HEK293 (cell line): Measurements from ENCODE around the gene TNXB.
A peak's percentile ranks its signal among the peaks of the same experiment; 100 is the strongest.

Experiments
- CTCF ChIA-PET: fragments of 350-600 bp; formaldehyde crosslinking; extraction: SDS; loops from one replicate; lab custom pipeline; 2021; ENCODE audit warnings: antibody characterized with exemption; lab: Yijun Ruan, JAX
- POLR2A ChIA-PET: fragments of 300-600 bp; formaldehyde crosslinking; extraction: SDS; loops from one replicate; lab custom pipeline; 2020; ENCODE audit warnings: antibody characterized with exemption, inconsistent platforms; lab: Yijun Ruan, JAX
- H3K27ac ChIP-seq: fragments of 200-500 bp; sonication (Bioruptor generic); 2 replicates; pipeline ENCODE4 v1.5.1; 2014; ENCODE audit warnings: low read depth, low read length, control low read depth, inconsistent platforms; ENCODE audit errors: extremely low read depth
- H3K36me3 ChIP-seq, 2 experiments: fragments of 200-500 bp in 1 of 2; sonication (Bioruptor generic) in 1 of 2; 1 replicate in 1 of 2; 2 replicates in 1 of 2; pipeline ENCODE4 v1.5.1; 2014 to 2017; ENCODE audit warnings: inconsistent platforms in 2 of 2, low read length in 2 of 2; ENCODE audit not compliant: control insufficient read depth in 2 of 2, insufficient read depth in 1 of 2
- H3K4me1 ChIP-seq: fragments of 200-500 bp; sonication (Bioruptor generic); 2 replicates; pipeline ENCODE4 v1.5.1; 2014; ENCODE audit warnings: mild to moderate bottlenecking, low read length, inconsistent platforms; ENCODE audit not compliant: control insufficient read depth, insufficient read depth
- H3K4me3 ChIP-seq: 2 replicates; pipeline ENCODE4 v1.5.1; 2011; ENCODE audit warnings: low read depth, mild to moderate bottlenecking, control low read depth, low read length, moderate library complexity
- H3K9me3 ChIP-seq: fragments of 200-500 bp; sonication (Bioruptor generic); 2 replicates; pipeline ENCODE4 v1.5.1; 2014; ENCODE audit warnings: low read depth, low read length, inconsistent platforms; ENCODE audit not compliant: control insufficient read depth, insufficient read depth
- EGR2 ChIP-seq: fragments of 450-650 bp; formaldehyde crosslinking; IDR thresholded peaks from 2 replicates; pipeline ENCODE4 v1.5.1; 2016; ENCODE audit warnings: low read depth, missing biosample characterization, missing genetic modification characterization
- GLIS1 ChIP-seq: fragments of 450-650 bp; formaldehyde crosslinking; IDR thresholded peaks from 2 replicates; pipeline ENCODE4 v1.5.1; 2016; ENCODE audit warnings: missing biosample characterization, missing genetic modification characterization
- ZBTB7A ChIP-seq: fragments of 450-650 bp; formaldehyde crosslinking; IDR thresholded peaks from 2 replicates; pipeline ENCODE4 v1.5.1; 2016; ENCODE audit warnings: low read depth, missing biosample characterization, missing genetic modification characterization
- ZFHX2 ChIP-seq: fragments of 450-650 bp; formaldehyde crosslinking; conservative IDR thresholded peaks from 2 replicates; pipeline ENCODE4 v1.5.1; 2016; ENCODE audit warnings: missing biosample characterization, missing genetic modification characterization
- ZFP37 ChIP-seq: fragments of 450-650 bp; formaldehyde crosslinking; IDR thresholded peaks from 2 replicates; pipeline ENCODE4 v1.5.1; 2016; ENCODE audit warnings: missing biosample characterization, missing genetic modification characterization
- ZFP69B ChIP-seq: fragments of 450-650 bp; formaldehyde crosslinking; IDR thresholded peaks from 2 replicates; pipeline ENCODE4 v1.5.1; 2016; ENCODE audit warnings: missing biosample characterization, missing genetic modification characterization
- ZNF629 ChIP-seq: fragments of 450-650 bp; formaldehyde crosslinking; IDR thresholded peaks from 2 replicates; pipeline ENCODE4 v1.5.1; 2017; ENCODE audit warnings: missing biosample characterization, missing genetic modification characterization
- TF ChIP-seq, protein P1 (sequence below): fragments of 450-650 bp; formaldehyde crosslinking; IDR thresholded peaks from 2 replicates; pipeline ENCODE4 v1.5.1; 2017; ENCODE audit warnings: missing biosample characterization, missing genetic modification characterization
- TF ChIP-seq, protein P2 (sequence below): fragments of 450-650 bp; formaldehyde crosslinking; IDR thresholded peaks from 2 replicates; pipeline ENCODE4 v1.5.1; 2016; ENCODE audit warnings: missing biosample characterization, missing genetic modification characterization
- TF ChIP-seq, protein P3 (sequence below): fragments of 450-650 bp; formaldehyde crosslinking; IDR thresholded peaks from 2 replicates; pipeline ENCODE4 v1.5.1; 2017; ENCODE audit warnings: missing biosample characterization, missing genetic modification characterization

TNXB gene

DNA sequence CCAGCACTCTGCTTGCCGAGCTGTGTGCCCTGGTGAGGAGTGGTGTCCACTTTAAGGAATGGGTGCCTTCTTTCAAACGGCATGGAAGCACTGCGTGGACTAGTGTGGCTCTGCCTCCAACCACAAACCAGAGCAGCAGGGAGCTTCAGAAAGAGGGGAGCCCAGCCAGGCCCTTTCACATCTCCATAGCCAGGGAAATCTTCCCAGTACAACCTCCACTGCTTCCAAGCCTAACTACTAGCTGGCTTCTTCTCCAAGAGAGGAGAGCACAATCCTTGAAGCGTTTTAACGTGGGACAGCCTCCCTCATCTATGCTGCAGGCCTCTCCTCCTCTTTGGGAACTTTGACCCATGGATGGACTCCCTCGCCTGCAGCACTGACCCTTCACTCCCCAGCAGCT, 26.7 kb downstream of the TNXB start (continued):
- TF ChIP-seq, protein P1, sequence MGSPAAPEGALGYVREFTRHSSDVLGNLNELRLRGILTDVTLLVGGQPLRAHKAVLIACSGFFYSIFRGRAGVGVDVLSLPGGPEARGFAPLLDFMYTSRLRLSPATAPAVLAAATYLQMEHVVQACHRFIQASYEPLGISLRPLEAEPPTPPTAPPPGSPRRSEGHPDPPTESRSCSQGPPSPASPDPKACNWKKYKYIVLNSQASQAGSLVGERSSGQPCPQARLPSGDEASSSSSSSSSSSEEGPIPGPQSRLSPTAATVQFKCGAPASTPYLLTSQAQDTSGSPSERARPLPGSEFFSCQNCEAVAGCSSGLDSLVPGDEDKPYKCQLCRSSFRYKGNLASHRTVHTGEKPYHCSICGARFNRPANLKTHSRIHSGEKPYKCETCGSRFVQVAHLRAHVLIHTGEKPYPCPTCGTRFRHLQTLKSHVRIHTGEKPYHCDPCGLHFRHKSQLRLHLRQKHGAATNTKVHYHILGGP (tag by site-specific recombination), result no peak
- TF ChIP-seq, protein P2, sequence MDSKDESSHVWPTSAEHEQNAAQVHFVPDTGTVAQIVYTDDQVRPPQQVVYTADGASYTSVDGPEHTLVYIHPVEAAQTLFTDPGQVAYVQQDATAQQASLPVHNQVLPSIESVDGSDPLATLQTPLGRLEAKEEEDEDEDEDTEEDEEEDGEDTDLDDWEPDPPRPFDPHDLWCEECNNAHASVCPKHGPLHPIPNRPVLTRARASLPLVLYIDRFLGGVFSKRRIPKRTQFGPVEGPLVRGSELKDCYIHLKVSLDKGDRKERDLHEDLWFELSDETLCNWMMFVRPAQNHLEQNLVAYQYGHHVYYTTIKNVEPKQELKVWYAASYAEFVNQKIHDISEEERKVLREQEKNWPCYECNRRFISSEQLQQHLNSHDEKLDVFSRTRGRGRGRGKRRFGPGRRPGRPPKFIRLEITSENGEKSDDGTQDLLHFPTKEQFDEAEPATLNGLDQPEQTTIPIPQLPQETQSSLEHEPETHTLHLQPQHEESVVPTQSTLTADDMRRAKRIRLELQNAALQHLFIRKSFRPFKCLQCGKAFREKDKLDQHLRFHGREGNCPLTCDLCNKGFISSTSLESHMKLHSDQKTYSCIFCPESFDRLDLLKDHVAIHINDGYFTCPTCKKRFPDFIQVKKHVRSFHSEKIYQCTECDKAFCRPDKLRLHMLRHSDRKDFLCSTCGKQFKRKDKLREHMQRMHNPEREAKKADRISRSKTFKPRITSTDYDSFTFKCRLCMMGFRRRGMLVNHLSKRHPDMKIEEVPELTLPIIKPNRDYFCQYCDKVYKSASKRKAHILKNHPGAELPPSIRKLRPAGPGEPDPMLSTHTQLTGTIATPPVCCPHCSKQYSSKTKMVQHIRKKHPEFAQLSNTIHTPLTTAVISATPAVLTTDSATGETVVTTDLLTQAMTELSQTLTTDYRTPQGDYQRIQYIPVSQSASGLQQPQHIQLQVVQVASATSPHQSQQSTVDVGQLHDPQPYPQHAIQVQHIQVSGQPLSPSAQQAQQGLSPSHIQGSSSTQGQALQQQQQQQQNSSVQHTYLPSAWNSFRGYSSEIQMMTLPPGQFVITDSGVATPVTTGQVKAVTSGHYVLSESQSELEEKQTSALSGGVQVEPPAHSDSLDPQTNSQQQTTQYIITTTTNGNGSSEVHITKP (tag by site-specific recombination), result no peak
- TF ChIP-seq GLIS1 (tag by site-specific recombination) (no peak), ZBTB7A (tag by site-specific recombination) (no peak), ZFP37 (tag by site-specific recombination) (no peak)

DNA sequence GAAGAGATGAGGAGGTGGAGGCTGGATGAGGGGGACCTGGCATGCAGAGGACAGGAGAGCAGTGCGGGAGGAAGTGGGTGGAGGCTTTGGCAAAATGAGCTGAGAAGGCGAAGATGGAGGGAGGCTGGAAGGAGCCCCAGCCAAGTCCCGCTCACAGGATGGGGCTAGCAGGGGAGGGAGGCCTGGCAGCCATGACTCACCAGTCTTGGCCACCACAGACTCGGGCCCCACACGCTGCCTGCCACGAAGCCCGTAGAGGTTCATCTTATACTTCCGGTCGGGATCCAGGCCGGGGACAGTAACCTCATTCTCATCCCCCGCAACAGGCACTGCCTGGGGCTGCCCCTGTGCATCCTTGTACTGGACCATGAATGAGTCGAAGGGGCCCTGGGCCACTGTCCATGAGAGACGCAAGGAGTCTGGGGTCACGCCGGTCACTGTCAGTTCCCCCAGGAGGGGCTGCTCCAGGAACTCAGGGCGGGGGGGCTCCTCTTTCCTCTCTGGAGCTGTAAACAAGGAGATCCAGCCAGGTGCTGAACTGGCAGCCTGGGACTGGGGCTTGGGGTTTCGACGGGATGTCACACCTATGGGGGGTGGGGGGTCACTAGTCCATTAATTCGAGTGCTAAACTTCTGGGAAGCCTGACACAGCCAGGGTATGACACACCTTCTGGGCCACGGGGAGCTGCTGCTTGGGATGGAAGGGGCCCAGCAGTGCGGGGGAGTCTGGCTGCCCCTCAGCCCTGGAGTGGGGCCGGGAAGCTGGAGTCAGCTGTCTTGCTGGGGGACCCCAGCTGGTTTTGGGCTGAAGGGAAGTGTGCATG, 27.8 kb downstream of the TNXB start:
- CTCF ChIA-PET, result interaction anchor here (0.5 to 2.1 kb wide), 3 partner anchors 33 to 790 kb away, joined by 3 to 13 read pairs (median 4); no protein-coding TSS in a partner anchor
- Histone ChIP-seq H3K4me1 (no peaks in the 10 kb centered on the region), H3K4me3 (no peak overlapping the region), H3K36me3 (no peaks in the 10 kb centered on the region), H3K27ac (no peak overlapping the region), H3K9me3 (no peaks in the 10 kb centered on the region)
- POLR2A ChIA-PET, result interaction anchor here (0.7 kb wide), 1 partner anchor 110 kb away, joined by 4 read pairs; the partner anchor contains the start of gene DXO
- TF ChIP-seq EGR2 (tag by site-specific recombination) (peak; percentile 76), ZNF629 (no peak), GLIS1 (tag by site-specific recombination) (0 out of 2 replicates have a peak, but pooled peaks have one; percentile 16), ZFHX2 (peak; percentile 67), ZFP69B (tag by site-specific recombination) (peak; percentile 62; the same call in 1 of the 2 replicates)

DNA sequence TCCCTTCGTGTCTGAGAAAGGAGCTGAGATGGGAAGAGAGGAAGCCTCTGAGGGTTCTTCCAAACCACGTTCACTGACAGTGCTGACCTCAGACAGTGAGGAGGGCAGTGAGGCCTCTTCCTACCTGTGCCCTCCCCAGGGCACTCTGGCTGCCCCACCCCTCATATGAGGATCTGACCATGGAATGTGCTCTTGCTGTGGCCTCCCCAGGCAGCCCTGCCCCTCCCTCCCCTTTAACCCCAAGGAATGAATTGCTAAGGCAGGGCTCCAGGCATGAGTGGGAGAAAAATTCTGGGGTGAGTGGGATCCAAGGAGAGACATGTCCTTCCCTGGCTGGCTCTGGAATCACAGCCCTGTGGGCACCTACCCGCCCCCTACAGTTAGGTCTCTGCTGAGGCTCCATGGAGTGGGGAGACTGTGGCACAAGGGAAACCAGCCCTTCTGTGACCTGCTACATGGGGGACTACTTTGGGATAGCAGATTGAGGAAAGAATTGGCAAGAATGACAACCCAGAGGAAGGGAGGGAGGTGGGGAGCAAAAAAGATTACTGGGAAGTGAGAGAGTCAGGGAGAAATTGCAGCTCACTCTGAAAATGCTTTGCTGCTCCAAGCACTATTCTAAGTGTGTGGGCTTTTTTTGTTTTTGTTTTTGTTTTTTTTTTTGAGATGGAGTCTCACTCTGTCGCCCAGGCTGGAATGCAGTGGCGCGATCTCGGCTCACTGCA, 29.4 kb downstream of the TNXB start:
- H3K36me3 ChIP-seq, result no peaks in the 10 kb centered on the region
- H3K4me1 ChIP-seq, result no peaks in the 10 kb centered on the region
- ChIA-PET POLR2A (no interaction called here), CTCF (interaction anchor here (0.6 to 1.1 kb wide), 9 partner anchors 7 to 354 kb away, joined by 3 to 4 read pairs (median 3); partner anchors contain the start of gene HSPA1B)
- peak; percentile 44; the same call in 1 of the 2 replicates for TF ChIP-seq EGR2 (tag by site-specific recombination)
- TF ChIP-seq, protein P3, sequence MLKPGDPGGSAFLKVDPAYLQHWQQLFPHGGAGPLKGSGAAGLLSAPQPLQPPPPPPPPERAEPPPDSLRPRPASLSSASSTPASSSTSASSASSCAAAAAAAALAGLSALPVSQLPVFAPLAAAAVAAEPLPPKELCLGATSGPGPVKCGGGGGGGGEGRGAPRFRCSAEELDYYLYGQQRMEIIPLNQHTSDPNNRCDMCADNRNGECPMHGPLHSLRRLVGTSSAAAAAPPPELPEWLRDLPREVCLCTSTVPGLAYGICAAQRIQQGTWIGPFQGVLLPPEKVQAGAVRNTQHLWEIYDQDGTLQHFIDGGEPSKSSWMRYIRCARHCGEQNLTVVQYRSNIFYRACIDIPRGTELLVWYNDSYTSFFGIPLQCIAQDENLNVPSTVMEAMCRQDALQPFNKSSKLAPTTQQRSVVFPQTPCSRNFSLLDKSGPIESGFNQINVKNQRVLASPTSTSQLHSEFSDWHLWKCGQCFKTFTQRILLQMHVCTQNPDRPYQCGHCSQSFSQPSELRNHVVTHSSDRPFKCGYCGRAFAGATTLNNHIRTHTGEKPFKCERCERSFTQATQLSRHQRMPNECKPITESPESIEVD (tag by site-specific recombination), result no peak
- no peak overlapping the region for H3K27ac ChIP-seq
- no peak overlapping the region for H3K4me3 ChIP-seq
- H3K9me3 ChIP-seq, result no peaks in the 10 kb centered on the region
